Stimulated activated CD8-positive, alpha-beta memory T cell treated with anti-CD3 and anti-CD28 coated beads, Interleukin-2, amount 100 ng/mL, for 1 hour (primary cell): Measurements from ENCODE around the gene ST3GAL4.
"Not testable (repeated sequence)": the region's sequence is repeated elsewhere in the genome, so short reads cannot be mapped to it uniquely, and the experiment has no call there.

Experiments
- DNase-seq, 2 donors: peaks; one replicate each; pipeline ENCODE4 v3.0.0-alpha.2; 2020; ENCODE audit warnings: low read depth in 2 of 2

The ST3GAL4 gene

GRCh38 chr11:126364735-126365134 is 9.2 kb downstream of the ST3GAL4 start:
- not testable (repeated sequence) for DNase-seq

GRCh38 chr11:126365508-126365907 is 10.0 kb downstream of the ST3GAL4 start:
- not testable (repeated sequence) for DNase-seq

GRCh38 chr11:126366064-126366822 is 10.8 kb downstream of the ST3GAL4 start:
- no peak for DNase-seq

GRCh38 chr11:126366823-126367654 is 11.6 kb downstream of the ST3GAL4 start:
- not testable (repeated sequence) for DNase-seq

- DNase-seq, result not testable (repeated sequence)
These were observed 12.3 kb downstream of the ST3GAL4 start for GRCh38 chr11:126367806-126368205.

- DNase-seq, result not testable (repeated sequence)
These were observed 13.0 kb downstream of the ST3GAL4 start for GRCh38 chr11:126368336-126369119.

GRCh38 chr11:126370016-126370415 is 14.5 kb downstream of the ST3GAL4 start:
- no peak for DNase-seq

- no peak for DNase-seq
These were observed 16.1 kb downstream of the ST3GAL4 start for GRCh38 chr11:126371595-126371994.

GRCh38 chr11:126373389-126374066 is 18.0 kb downstream of the ST3GAL4 start:
- DNase-seq, result not testable (repeated sequence)

- DNase-seq, result not testable (repeated sequence)
These were observed 19.2 kb downstream of the ST3GAL4 start for GRCh38 chr11:126374562-126375300.

GRCh38 chr11:126375726-126376125 is 20.2 kb downstream of the ST3GAL4 start:
- no peak for DNase-seq

GRCh38 chr11:126378763-126379162 is 23.3 kb downstream of the ST3GAL4 start:
- DNase-seq, result no peak

GRCh38 chr11:126380909-126381308 is 25.4 kb downstream of the ST3GAL4 start:
- no peak for DNase-seq

GRCh38 chr11:126381960-126382359 is 26.5 kb downstream of the ST3GAL4 start:
- not testable (repeated sequence) for DNase-seq

GRCh38 chr11:126382641-126383040 is 27.2 kb downstream of the ST3GAL4 start:
- DNase-seq, result not testable (repeated sequence)

GRCh38 chr11:126383339-126384335 is 28.2 kb downstream of the ST3GAL4 start:
- no peak for DNase-seq

GRCh38 chr11:126384449-126385070 is 29.1 kb downstream of the ST3GAL4 start:
- no peak for DNase-seq

- DNase-seq, result no peak
These were observed 30.7 kb downstream of the ST3GAL4 start for GRCh38 chr11:126385991-126386728.
